ENCODE measurements around the gene CTNND1.

Gene CTNND1

GRCh38 chr11:57788703-57789088 lies 27.1 kb downstream of the CTNND1 start:
- Mint-ChIP-seq H3K9me3 (no peaks in the 10 kb centered on the region), H3K36me3 (peaks cover 5% of the 10 kb centered on the region), H3K4me1 (peaks cover 43% of the 10 kb centered on the region), H3K4me3 (no peak overlapping the region), H3K27ac (no peak overlapping the region), H3K27me3 (no peaks in the 10 kb centered on the region)
- CTCF ChIA-PET, result no interaction called here
- no peak for DNase-seq

DNA sequence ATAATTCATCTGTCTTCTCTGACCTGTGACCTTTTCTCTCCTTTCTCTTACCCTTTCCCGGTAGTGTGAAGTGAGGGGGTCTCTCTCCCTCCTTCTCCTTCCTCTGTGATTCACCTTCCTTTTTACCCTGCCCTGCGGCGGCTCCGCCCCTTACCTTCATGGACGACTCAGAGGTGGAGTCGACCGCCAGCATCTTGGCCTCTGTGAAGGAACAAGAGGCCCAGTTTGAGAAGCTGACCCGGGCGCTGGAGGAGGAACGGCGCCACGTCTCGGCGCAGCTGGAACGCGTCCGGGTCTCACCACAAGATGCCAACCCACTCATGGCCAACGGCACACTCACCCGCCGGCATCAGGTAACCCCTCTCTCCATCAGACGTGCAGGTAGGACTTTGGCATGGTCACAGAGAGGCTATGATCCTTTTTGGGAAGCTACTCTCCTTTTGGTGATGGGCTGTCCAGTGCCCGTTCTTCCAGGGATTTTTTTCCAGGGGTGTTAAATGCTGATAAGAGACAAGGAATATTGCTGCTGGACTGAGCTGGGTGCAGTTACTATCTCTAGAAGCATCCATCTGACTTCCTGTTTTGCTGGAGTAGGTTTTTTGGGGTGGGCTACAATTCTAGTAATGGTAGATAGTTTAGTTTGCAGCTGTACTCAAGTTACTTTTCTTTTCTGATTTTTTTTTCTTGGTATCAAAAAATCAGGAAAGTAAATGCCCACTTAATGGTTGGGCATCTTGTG lies 29.9 kb downstream of the CTNND1 start:
- Mint-ChIP-seq H3K9me3 (no peaks in the 10 kb centered on the region), H3K4me1 (peaks cover 54% of the 10 kb centered on the region), H3K4me3 (peak overlapping the region; percentile 38), H3K27me3 (no peaks in the 10 kb centered on the region), H3K36me3 (peaks cover 15% of the 10 kb centered on the region), H3K27ac (peak overlapping the region; percentile 95)
- no peak for DNase-seq
- CTCF ChIA-PET, result interaction anchor here (1.0 to 2.1 kb wide), 5 partner anchors 9 to 733 kb away, joined by 3 to 8 read pairs (median 4); partner anchors contain the start of genes BTBD18 and UBE2L6

DNA sequence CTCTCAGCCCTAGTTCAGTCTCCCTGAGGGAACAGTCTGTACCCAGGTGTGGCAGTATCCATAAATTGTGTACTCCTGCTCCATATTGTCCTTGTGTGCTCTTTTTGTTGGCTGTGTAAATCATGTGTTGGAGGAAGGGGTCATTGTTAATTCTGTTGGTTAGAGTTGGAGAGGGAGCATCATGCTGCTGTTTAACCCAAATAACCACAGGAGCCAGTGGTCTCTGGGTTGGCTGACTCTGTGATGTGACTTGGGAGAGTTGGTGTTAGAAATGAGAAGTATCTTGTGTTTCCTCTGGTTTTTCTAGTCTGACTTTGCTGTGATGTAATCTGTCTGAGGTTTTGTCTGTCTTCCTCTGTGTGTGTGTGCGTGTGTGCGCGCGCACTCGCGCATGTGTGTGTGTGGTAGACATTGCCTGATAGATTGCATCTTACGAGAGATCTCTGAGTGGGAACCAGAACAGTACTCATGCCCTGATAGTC lies 30.5 kb downstream of the CTNND1 start:
- H3K27me3 Mint-ChIP-seq, result no peaks in the 10 kb centered on the region
- H3K9me3 Mint-ChIP-seq, result no peaks in the 10 kb centered on the region
- CTCF ChIA-PET, result interaction anchor here (1.0 to 2.1 kb wide), 4 partner anchors 9 to 732 kb away, joined by 3 to 8 read pairs (median 4); partner anchors contain the start of gene UBE2L6
- peak overlapping the region; percentile 38 for H3K4me3 Mint-ChIP-seq
- peaks cover 54% of the 10 kb centered on the region for H3K4me1 Mint-ChIP-seq
- H3K27ac Mint-ChIP-seq, result peak overlapping the region; percentile 95
- peak; percentile 88 for DNase-seq
- H3K36me3 Mint-ChIP-seq, result peaks cover 17% of the 10 kb centered on the region

DNA sequence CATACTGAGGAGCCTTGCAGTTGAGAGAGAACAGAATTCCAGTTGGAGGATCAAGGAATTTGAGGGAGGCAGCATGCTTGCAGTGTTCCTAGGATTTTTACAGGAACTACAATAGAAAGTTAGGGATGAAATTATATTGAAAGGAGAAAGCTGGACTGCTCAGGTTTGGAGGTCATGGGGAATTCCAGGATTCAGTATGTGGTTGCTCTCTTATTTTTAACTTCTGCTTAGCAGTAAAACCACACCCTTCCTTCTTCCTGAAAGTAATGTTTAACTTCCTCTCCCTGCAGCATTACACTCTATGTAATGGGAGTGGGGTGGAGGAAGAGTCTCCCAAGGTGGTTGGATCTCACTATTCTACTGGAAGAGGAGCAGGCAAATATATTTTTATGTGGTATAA lies 31.3 kb downstream of the CTNND1 start:
- Mint-ChIP-seq H3K4me1 (peaks cover 53% of the 10 kb centered on the region), H3K4me3 (peak overlapping the region; percentile 46), H3K27ac (peak overlapping the region; percentile 95), H3K36me3 (peaks cover 19% of the 10 kb centered on the region), H3K27me3 (no peaks in the 10 kb centered on the region), H3K9me3 (no peaks in the 10 kb centered on the region)
- no peak for DNase-seq
- CTCF ChIA-PET, result interaction anchor here (2.1 kb wide), 1 partner anchor 8 kb away, joined by 8 read pairs; no protein-coding TSS in a partner anchor

- CTCF ChIA-PET, result no interaction called here
- H3K4me3 Mint-ChIP-seq, result peak overlapping the region; percentile 46
- H3K9me3 Mint-ChIP-seq, result no peaks in the 10 kb centered on the region
- H3K27ac Mint-ChIP-seq, result peak overlapping the region; percentile 95
- H3K27me3 Mint-ChIP-seq, result no peaks in the 10 kb centered on the region
- peaks cover 53% of the 10 kb centered on the region for H3K4me1 Mint-ChIP-seq
- H3K36me3 Mint-ChIP-seq, result peaks cover 20% of the 10 kb centered on the region
- DNase-seq, result no peak
Observed at GRCh38 chr11:57793351-57794115, 31.9 kb downstream of the CTNND1 start.

GRCh38 chr11:57798905-57799559 lies 37.4 kb downstream of the CTNND1 start:
- H3K4me3 Mint-ChIP-seq, result no peak overlapping the region
- peaks cover 14% of the 10 kb centered on the region for H3K36me3 Mint-ChIP-seq
- H3K9me3 Mint-ChIP-seq, result no peaks in the 10 kb centered on the region
- DNase-seq, result no peak
- H3K27ac Mint-ChIP-seq, result peak overlapping the region; percentile 60
- CTCF ChIA-PET, result interaction anchor here (0.6 to 5.0 kb wide), 11 partner anchors 42 to 341 kb away, joined by 3 to 43 read pairs (median 5); partner anchors contain the start of genes BTBD18, CLP1, SELENOH and UBE2L6
- no peaks in the 10 kb centered on the region for H3K27me3 Mint-ChIP-seq
- peaks cover 47% of the 10 kb centered on the region for H3K4me1 Mint-ChIP-seq

DNA sequence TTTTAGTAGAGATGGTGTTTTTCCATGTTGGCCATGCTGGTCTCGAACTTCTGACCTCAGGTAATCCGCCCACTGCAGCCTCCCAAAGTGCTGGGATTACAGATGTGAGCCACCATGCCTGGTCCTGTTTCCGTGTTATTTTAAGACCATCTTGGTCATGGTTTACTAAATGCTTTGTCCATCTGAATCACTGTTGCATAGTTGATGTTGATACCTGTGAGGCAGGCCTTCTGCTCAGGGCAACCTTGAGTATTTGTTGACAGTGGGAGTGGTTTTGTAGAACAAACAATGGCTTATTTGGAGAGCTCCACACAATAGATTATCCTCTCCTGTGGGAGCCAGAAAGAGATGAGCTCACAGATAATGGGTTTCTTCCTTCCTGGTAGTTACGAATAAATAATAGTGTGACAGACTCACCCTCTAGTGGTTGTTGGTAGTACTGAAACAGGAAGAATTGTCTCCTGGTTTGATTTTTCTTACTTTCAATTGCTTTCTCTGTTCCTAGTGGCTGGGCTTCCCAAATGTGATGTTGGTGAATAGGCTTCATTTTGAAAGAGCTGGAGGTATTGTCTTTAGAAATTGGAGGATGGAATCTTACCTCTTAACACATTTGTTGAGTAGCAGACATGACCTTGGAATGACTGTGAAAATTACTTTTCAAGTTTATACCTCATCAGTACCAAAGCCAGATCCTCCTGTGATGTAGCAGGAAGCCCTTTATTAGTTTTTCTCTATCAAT lies 39.0 kb downstream of the CTNND1 start:
- no peak for DNase-seq
- H3K4me1 Mint-ChIP-seq, result peaks cover 37% of the 10 kb centered on the region
- CTCF ChIA-PET, result interaction anchor here (0.6 to 5.0 kb wide), 53 partner anchors 8 to 723 kb away, joined by 3 to 43 read pairs (median 5); partner anchors contain the start of genes BTBD18, CLP1, CTNND1 and SELENOH
- peaks cover 11% of the 10 kb centered on the region for H3K36me3 Mint-ChIP-seq
- no peak overlapping the region for H3K4me3 Mint-ChIP-seq
- peak overlapping the region; percentile 54 for H3K27ac Mint-ChIP-seq
- H3K9me3 Mint-ChIP-seq, result no peaks in the 10 kb centered on the region
- no peaks in the 10 kb centered on the region for H3K27me3 Mint-ChIP-seq

GRCh38 chr11:57801183-57801485 lies 39.5 kb downstream of the CTNND1 start:
- DNase-seq, result no peak
- H3K36me3 Mint-ChIP-seq, result peaks cover 10% of the 10 kb centered on the region
- H3K27ac Mint-ChIP-seq, result peak overlapping the region; percentile 13
- H3K27me3 Mint-ChIP-seq, result no peaks in the 10 kb centered on the region
- H3K4me3 Mint-ChIP-seq, result no peak overlapping the region
- no peaks in the 10 kb centered on the region for H3K9me3 Mint-ChIP-seq
- CTCF ChIA-PET, result interaction anchor here (0.6 to 5.0 kb wide), 42 partner anchors 9 to 343 kb away, joined by 3 to 43 read pairs (median 5); partner anchors contain the start of genes BTBD18, CTNND1, SELENOH and UBE2L6
- H3K4me1 Mint-ChIP-seq, result peaks cover 35% of the 10 kb centered on the region

DNA sequence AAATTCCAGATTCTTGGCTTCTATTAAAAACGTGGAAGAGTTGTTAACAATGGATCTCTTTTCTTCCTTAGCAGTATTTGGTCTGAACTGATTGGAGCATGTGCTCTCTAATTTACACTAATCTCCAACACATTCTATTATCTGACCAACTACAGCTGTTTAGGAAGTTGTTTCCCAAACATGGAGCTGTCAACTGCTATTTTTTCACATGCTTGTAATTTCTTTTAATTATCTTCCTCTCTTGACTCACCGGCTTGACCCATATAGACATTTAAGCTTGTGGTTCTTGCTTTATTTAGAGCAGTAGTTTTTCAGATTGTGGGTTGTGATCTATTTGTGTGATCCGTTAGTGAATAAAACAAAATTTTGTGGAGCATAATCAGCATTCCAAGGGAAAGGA lies 40.8 kb downstream of the CTNND1 start:
- H3K4me3 Mint-ChIP-seq, result no peak overlapping the region
- CTCF ChIA-PET, result interaction anchor here (2.5 to 5.0 kb wide), 5 partner anchors 46 to 93 kb away, joined by 15 to 43 read pairs (median 19); partner anchors contain the start of gene BTBD18
- H3K36me3 Mint-ChIP-seq, result peaks cover 7% of the 10 kb centered on the region
- H3K9me3 Mint-ChIP-seq, result no peaks in the 10 kb centered on the region
- no peak for DNase-seq
- H3K27ac Mint-ChIP-seq, result no peak overlapping the region
- peaks cover 35% of the 10 kb centered on the region for H3K4me1 Mint-ChIP-seq
- no peaks in the 10 kb centered on the region for H3K27me3 Mint-ChIP-seq

GRCh38 chr11:57804466-57804865 lies 42.9 kb downstream of the CTNND1 start:
- H3K9me3 Mint-ChIP-seq, result no peaks in the 10 kb centered on the region
- H3K36me3 Mint-ChIP-seq, result peaks cover 9% of the 10 kb centered on the region
- CTCF ChIA-PET, result interaction anchor here (1.5 kb wide), 1 partner anchor 94 kb away, joined by 3 read pairs; no protein-coding TSS in a partner anchor
- no peak overlapping the region for H3K4me3 Mint-ChIP-seq
- no peak for DNase-seq
- H3K27me3 Mint-ChIP-seq, result no peaks in the 10 kb centered on the region
- peaks cover 21% of the 10 kb centered on the region for H3K4me1 Mint-ChIP-seq
- no peak overlapping the region for H3K27ac Mint-ChIP-seq

GRCh38 chr11:57805780-57806179 lies 44.2 kb downstream of the CTNND1 start:
- DNase-seq, result no peak
- peaks cover 13% of the 10 kb centered on the region for H3K4me1 Mint-ChIP-seq
- no peaks in the 10 kb centered on the region for H3K9me3 Mint-ChIP-seq
- CTCF ChIA-PET, result interaction anchor here (1.7 kb wide), 1 partner anchor 54 kb away, joined by 5 read pairs; the partner anchor contains the start of gene BTBD18
- peaks cover 10% of the 10 kb centered on the region for H3K36me3 Mint-ChIP-seq
- no peak overlapping the region for H3K27ac Mint-ChIP-seq
- no peaks in the 10 kb centered on the region for H3K27me3 Mint-ChIP-seq
- no peak overlapping the region for H3K4me3 Mint-ChIP-seq

GRCh38 chr11:57812634-57813033 lies 51.0 kb downstream of the CTNND1 start:
- no peak overlapping the region for H3K27ac Mint-ChIP-seq
- no peak overlapping the region for H3K4me3 Mint-ChIP-seq
- no peaks in the 10 kb centered on the region for H3K9me3 Mint-ChIP-seq
- no peaks in the 10 kb centered on the region for H3K27me3 Mint-ChIP-seq
- CTCF ChIA-PET, result no interaction called here
- no peak for DNase-seq
- H3K36me3 Mint-ChIP-seq, result peaks cover 8% of the 10 kb centered on the region
- H3K4me1 Mint-ChIP-seq, result no peaks in the 10 kb centered on the region

DNA sequence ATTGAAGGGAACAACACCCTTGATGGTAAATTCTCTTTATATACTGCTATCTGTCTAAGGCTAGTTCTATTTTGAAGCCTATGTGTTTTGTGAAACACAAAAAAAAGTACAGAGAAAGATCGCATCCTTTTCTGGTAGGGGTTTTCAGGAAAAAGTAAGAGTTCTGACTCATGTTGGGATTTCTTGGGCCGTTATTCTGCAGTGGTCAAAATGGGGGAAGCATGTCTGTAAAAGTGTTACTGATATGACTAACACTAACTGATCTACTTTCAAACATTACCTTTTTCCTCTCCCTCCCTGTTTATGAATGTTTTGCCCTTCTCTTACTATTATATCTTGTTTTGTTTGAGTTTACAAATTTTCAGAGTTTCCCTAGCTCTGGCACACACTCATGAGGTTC lies 53.9 kb downstream of the CTNND1 start:
- no peaks in the 10 kb centered on the region for H3K27me3 Mint-ChIP-seq
- CTCF ChIA-PET, result interaction anchor here (0.9 kb wide), 2 partner anchors 15 to 470 kb away, joined by 3 to 4 read pairs; no protein-coding TSS in a partner anchor
- no peaks in the 10 kb centered on the region for H3K4me1 Mint-ChIP-seq
- no peak for DNase-seq
- no peaks in the 10 kb centered on the region for H3K9me3 Mint-ChIP-seq
- H3K27ac Mint-ChIP-seq, result no peak overlapping the region
- H3K4me3 Mint-ChIP-seq, result no peak overlapping the region
- peaks cover 3% of the 10 kb centered on the region for H3K36me3 Mint-ChIP-seq
